ENCODE results near the gene COL12A1. TPM values are rescaled to one million over a fixed set of nuclear protein-coding genes. Genes with fewer than 3 reads are reported as not detected.

The COL12A1 gene
- polyA plus RNA-seq, 1 donor (not counting 4 experiments of a cell fraction or from before 2014, with no cell fraction given): 96.9 TPM

- Histone ChIP-seq H4K20me1 (ENCODE audit: control insufficient read depth, extremely low read depth, insufficient read depth, low read length) (no peaks in the 10 kb centered on the region), H3K9ac (ENCODE audit: control insufficient read depth, extremely low read depth, insufficient read depth, low read length) (no peak overlapping the region), H3K27ac (ENCODE audit: control insufficient read depth, insufficient read depth, low read length) (no peak overlapping the region), H3K4me1 (ENCODE audit: control insufficient read depth, extremely low read depth, insufficient read depth, low read length) (no peaks in the 10 kb centered on the region), H3K36me3 (ENCODE audit: control insufficient read depth in 2 of 2, extremely low read depth in 1 of 2, insufficient read depth in 2 of 2, low read length in 2 of 2) (peaks cover 3 to 15% of the 10 kb centered on the region in 2 experiments), H3K4me3 (ENCODE audit: control insufficient read depth in 2 of 3, extremely low read depth in 1 of 3, insufficient read depth in 2 of 3, low read depth in 1 of 3, low read length in 3 of 3) (no peak overlapping the region), H3K79me2 (ENCODE audit: control insufficient read depth, insufficient read depth, low read length) (no peaks in the 10 kb centered on the region), H3K9me3 (ENCODE audit: control insufficient read depth, low read depth, low read length) (no peaks in the 10 kb centered on the region), H2AFZ (ENCODE audit: control insufficient read depth, low read length) (no peak overlapping the region), H3K27me3 (ENCODE audit: control insufficient read depth, extremely low read depth, insufficient read depth, low read length) (no peaks in the 10 kb centered on the region), H3K4me2 (ENCODE audit: control insufficient read depth, extremely low read depth, insufficient read depth, low read depth, low read length) (no peak overlapping the region), H3K9me1 (ENCODE audit: control insufficient read depth, extremely low read depth, insufficient read depth, low read length) (no peaks in the 10 kb centered on the region)
- TF ChIP-seq EZH2 (IDR thresholded peaks at IDR 0.05; ENCODE audit: low read length) (no peak), CTCF (optimal IDR thresholded peaks at IDR 0.05 in 1 of 3, IDR thresholded peaks at IDR 0.05 in 1 of 3, conservative IDR thresholded peaks at IDR 0.05 in 1 of 3; ENCODE audit: extremely low read depth in 1 of 3, insufficient read depth in 2 of 3, low read length in 3 of 3) (no peak)
- dilution Hi-C loops (cut with MboI; ENCODE audit: extremely low pct_ligation_motif_present, low sequenced_read_pairs): no loop called here
- DNase-seq (ENCODE audit: low read depth, low spot score) (no peak), FAIRE-seq (no peak)
Observed at GRCh38 chr6:75109765-75110164, 96.1 kb downstream of the COL12A1 start.

- DNase-seq (ENCODE audit: low read depth, low spot score) (no peak), FAIRE-seq (no peak)
- H3K4me3 ChIP-seq (ENCODE audit: control insufficient read depth in 2 of 3, extremely low read depth in 1 of 3, insufficient read depth in 2 of 3, low read depth in 1 of 3, low read length in 3 of 3): no peak overlapping the region
- no peaks in the 10 kb centered on the region for H3K79me2 ChIP-seq (ENCODE audit: control insufficient read depth, insufficient read depth, low read length)
- H3K27me3 ChIP-seq (ENCODE audit: control insufficient read depth, extremely low read depth, insufficient read depth, low read length): no peaks in the 10 kb centered on the region
- no peak overlapping the region for H3K27ac ChIP-seq (ENCODE audit: control insufficient read depth, insufficient read depth, low read length)
- H3K9me1 ChIP-seq (ENCODE audit: control insufficient read depth, extremely low read depth, insufficient read depth, low read length): no peaks in the 10 kb centered on the region
- H4K20me1 ChIP-seq (ENCODE audit: control insufficient read depth, extremely low read depth, insufficient read depth, low read length): no peaks in the 10 kb centered on the region
- TF ChIP-seq EZH2 (IDR thresholded peaks at IDR 0.05; ENCODE audit: low read length) (no peak), CTCF (optimal IDR thresholded peaks at IDR 0.05 in 1 of 3, IDR thresholded peaks at IDR 0.05 in 1 of 3, conservative IDR thresholded peaks at IDR 0.05 in 1 of 3; ENCODE audit: extremely low read depth in 1 of 3, insufficient read depth in 2 of 3, low read length in 3 of 3) (no peak)
- peaks cover 3 to 15% of the 10 kb centered on the region in 2 experiments for H3K36me3 ChIP-seq (ENCODE audit: control insufficient read depth in 2 of 2, extremely low read depth in 1 of 2, insufficient read depth in 2 of 2, low read length in 2 of 2)
- dilution Hi-C loops (cut with MboI; ENCODE audit: extremely low pct_ligation_motif_present, low sequenced_read_pairs): no loop called here
- H3K9me3 ChIP-seq (ENCODE audit: control insufficient read depth, low read depth, low read length): no peaks in the 10 kb centered on the region
- no peak overlapping the region for H3K4me2 ChIP-seq (ENCODE audit: control insufficient read depth, extremely low read depth, insufficient read depth, low read depth, low read length)
- H2AFZ ChIP-seq (ENCODE audit: control insufficient read depth, low read length): no peak overlapping the region
- H3K9ac ChIP-seq (ENCODE audit: control insufficient read depth, extremely low read depth, insufficient read depth, low read length): no peak overlapping the region
- no peaks in the 10 kb centered on the region for H3K4me1 ChIP-seq (ENCODE audit: control insufficient read depth, extremely low read depth, insufficient read depth, low read length)
Observed at GRCh38 chr6:75109022-75109421, 96.8 kb downstream of the COL12A1 start.

Data from keratinocyte (primary cell).